ENCODE data around the gene PTPRN2.
"Not testable (repeated sequence)": the region's sequence is repeated elsewhere in the genome, so short reads cannot be mapped to it uniquely, and the experiment has no call there.

Gene PTPRN2

DNA sequence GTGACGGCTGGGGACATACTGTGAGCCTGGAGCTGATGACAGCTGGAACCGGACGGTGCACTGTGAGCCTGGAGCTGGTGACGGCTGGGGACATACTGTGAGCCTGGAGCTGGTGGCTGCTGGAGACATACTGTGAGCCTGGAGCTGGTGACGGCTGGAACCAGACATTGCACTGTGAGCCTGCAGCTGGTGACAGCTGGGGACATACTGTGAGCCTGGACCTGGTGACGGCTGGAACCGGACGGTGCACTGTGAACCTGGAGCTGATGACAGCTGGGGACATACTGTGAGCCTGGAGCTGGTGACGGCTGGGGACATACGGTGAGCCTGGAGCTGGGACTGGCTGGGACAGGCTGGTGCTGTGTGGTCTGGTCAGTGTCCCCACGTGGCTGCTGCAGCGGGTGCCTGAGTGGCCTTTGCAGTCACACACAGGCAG is 47.9 kb downstream of the PTPRN2 start:
- ChIA-PET CTCF (no interaction called here), POLR2A (no interaction called here)
- DNase-seq (ENCODE audit: low read depth, low spot score) = no peak
- TF ChIP-seq, protein P1, sequence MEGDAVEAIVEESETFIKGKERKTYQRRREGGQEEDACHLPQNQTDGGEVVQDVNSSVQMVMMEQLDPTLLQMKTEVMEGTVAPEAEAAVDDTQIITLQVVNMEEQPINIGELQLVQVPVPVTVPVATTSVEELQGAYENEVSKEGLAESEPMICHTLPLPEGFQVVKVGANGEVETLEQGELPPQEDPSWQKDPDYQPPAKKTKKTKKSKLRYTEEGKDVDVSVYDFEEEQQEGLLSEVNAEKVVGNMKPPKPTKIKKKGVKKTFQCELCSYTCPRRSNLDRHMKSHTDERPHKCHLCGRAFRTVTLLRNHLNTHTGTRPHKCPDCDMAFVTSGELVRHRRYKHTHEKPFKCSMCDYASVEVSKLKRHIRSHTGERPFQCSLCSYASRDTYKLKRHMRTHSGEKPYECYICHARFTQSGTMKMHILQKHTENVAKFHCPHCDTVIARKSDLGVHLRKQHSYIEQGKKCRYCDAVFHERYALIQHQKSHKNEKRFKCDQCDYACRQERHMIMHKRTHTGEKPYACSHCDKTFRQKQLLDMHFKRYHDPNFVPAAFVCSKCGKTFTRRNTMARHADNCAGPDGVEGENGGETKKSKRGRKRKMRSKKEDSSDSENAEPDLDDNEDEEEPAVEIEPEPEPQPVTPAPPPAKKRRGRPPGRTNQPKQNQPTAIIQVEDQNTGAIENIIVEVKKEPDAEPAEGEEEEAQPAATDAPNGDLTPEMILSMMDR (IDR thresholded peaks at IDR 0.05; ENCODE audit: insufficient read depth, low read length, missing control alignments) = no peak
- no peak overlapping the region for H3K4me3 ChIP-seq (ENCODE audit: low read depth, low read length)

DNA sequence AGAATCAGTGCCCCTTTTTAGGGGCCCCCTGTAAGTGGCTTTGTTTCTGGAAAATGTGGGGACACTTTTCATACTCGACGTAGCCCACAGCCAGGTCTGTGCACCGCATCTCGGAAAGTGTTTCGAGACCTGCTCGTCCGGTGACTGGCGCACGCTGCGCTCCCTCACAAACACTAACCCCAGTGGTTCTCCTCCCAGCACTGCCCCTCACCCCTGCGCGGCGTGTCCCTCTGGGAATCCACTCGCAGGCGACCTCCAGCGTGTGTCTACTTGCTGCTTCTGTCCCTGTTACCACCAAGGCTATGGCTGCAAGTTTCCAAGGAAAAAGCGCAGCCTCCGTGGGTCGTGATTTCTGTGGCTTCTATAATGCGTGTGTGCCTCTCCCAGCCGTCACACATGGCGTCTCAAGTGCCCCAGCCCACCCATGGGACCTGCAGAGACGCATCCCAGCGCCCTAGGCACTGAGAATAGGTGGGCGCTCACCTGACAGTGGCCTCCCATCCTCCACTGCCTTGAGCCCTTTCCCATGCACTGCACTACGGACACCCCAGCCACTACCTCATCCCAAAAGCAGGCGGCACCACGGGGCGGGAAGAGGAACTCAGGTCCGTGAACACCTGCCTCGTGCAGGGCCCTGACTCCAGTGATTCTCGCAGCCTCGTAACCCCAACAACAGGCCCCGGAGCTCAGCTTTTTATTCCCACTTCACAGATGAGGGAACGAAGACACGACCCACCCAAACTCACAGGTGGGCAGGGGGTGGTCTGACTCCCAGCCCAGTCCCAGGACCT is 49.3 kb downstream of the PTPRN2 start:
- POLR2A ChIA-PET = no interaction called here
- no peak overlapping the region for H3K4me3 ChIP-seq (ENCODE audit: low read depth, low read length)
- DNase-seq (ENCODE audit: low read depth, low spot score) = no peak
- TF ChIP-seq, protein P1 (IDR thresholded peaks at IDR 0.05; ENCODE audit: insufficient read depth, low read length, missing control alignments) = no peak
- CTCF ChIA-PET = no interaction called here

DNA sequence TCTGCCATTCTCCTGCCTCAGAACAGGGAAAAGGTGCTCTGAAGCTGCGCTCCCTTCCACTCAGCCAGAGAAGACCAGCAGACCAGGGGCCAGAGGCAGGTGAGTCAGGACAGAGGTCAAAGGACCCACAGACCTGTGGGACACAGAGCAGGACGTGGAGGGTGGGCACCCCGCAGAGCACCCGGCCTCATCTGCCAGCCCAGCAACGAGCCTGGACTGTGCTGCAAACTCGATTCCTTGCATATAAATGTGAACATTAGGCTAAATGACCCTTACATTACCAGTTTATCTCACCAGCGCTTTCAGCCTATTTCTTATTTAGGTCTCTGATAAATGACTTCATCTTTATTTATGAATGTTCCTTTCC is 50.1 kb downstream of the PTPRN2 start:
- TF ChIP-seq, protein P1 (IDR thresholded peaks at IDR 0.05; ENCODE audit: insufficient read depth, low read length, missing control alignments) = no peak
- CTCF ChIA-PET = no interaction called here
- H3K4me3 ChIP-seq (ENCODE audit: low read depth, low read length) = no peak overlapping the region
- no peak for DNase-seq (ENCODE audit: low read depth, low spot score)
- POLR2A ChIA-PET = no interaction called here

DNA sequence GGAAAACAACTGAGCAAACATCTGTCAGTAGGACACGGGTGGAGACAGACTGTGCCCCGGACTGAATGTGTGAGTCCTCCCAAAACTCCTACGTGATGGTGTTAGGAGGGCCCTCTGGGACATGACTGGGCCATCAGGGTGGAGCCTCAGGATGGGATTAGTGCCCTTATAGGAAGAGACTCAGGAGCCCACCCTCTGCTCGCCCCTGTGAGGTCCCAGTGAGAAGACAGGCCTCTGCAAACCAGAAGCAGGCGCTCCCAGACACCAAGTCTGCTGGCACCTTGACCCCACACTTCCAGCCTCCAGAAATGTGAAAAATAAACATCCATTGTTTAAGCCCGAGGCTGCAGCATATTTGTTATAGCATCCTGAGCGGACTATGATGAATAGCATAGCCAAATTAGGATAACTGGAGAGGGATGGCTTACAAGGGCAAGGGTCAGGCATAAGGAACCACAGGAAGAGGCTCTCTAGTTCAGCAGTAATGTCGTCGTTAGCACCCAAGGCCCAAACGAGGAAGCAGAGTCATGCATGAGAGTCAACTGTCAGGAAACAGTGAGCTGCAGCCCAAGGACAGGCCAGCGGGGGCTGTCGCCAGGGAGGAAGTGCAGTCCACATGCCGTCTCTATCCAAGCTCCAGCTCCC is 50.6 kb downstream of the PTPRN2 start:
- TF ChIP-seq, protein P1 (IDR thresholded peaks at IDR 0.05; ENCODE audit: insufficient read depth, low read length, missing control alignments) = no peak
- ChIA-PET POLR2A (no interaction called here), CTCF (no interaction called here)
- no peak for DNase-seq (ENCODE audit: low read depth, low spot score)
- no peak overlapping the region for H3K4me3 ChIP-seq (ENCODE audit: low read depth, low read length)

DNA sequence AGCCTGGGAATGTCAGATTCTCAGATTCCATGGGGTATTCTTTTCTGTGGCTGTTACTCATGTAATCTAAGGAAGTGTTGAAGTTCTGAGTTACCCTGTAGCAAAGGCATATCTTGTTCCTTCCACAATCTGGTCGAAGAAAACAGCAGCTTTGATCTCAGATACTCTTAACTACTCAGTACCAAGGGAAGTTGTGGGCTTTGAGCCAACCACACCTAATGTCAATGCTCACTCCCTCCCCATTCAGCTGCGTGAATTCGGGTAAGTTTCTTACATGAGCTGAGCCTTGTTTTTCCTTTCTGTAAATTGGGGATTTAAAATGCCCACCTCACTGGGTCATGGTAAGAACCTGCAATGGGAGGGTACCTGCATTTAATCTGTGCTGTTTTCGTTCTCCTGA is 52.5 kb downstream of the PTPRN2 start:
- DNase-seq (ENCODE audit: low read depth, low spot score) = no peak
- POLR2A ChIA-PET = no interaction called here
- CTCF ChIA-PET = no interaction called here

DNA sequence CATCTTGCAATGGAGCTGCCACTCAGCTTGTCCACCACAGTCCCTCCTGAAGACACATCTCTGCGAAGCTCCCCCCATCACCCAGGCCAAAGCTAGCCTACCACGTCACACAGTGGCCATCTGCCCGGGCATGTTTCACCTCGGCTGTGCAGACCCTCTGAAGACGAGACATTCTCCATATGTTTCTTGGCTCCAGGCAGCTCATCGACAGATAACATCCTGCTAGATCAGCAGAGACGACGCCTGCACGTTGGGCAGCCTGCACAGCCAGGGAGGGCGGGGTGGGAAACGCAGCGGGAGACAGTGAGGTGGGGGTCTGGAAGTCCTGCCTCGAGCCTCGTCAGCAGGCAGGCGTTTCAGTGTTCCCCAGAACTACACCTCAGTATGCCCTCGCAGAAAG is 53.0 kb downstream of the PTPRN2 start:
- DNase-seq (ENCODE audit: low read depth, low spot score) = no peak
- ChIA-PET POLR2A (no interaction called here), CTCF (no interaction called here)
- H3K4me3 ChIP-seq (ENCODE audit: low read depth, low read length) = no peak overlapping the region
- TF ChIP-seq, protein P1 (IDR thresholded peaks at IDR 0.05; ENCODE audit: insufficient read depth, low read length, missing control alignments) = no peak

More for the DNA sequence above, 52.5 kb downstream of the PTPRN2 start:
- no peak overlapping the region for H3K4me3 ChIP-seq (ENCODE audit: low read depth, low read length)
- TF ChIP-seq, protein P1 (IDR thresholded peaks at IDR 0.05; ENCODE audit: insufficient read depth, low read length, missing control alignments) = no peak

DNA sequence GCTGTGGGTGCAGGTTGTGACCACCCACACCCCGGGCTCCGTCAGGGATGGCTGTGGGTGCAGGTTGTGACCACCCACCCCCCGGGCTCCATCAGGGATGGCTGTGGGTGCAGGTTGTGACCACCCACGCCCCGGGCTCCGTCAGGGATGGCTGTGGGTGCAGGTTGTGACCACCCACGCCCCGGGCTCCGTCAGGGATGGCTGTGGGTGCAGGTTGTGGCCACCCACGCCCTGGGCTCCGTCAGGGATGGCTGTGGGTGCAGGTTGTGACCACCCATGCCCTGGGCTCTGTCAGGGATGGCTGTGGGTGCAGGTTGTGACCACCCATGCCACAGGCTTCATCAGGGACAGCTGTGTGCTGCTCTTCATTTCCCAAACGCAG is 53.5 kb downstream of the PTPRN2 start:
- DNase-seq (ENCODE audit: low read depth, low spot score); H3K4me3 ChIP-seq (ENCODE audit: low read depth, low read length); POLR2A ChIA-PET; CTCF ChIA-PET: not testable (repeated sequence)

Measured in AG04449 (cell line).